GM13976 (cell line): Measurements from ENCODE around the gene LYPD1.

ENCODE experiments used
- DNase-seq: peaks from one replicate; pipeline ENCODE4 v3.0.0; 2012; ENCODE audit warnings: low spot score
- CTCF ChIP-seq: IDR thresholded peaks from 2 replicates; pipeline ENCODE4 v1.5.1; 2012; ENCODE audit warnings: borderline replicate concordance, mild to moderate bottlenecking; ENCODE audit not compliant: insufficient read depth; ENCODE audit errors: extremely low read depth, missing control alignments, control extremely low read depth
- in situ Hi-C: fragments of 300-500 bp; cut with MboI; formaldehyde crosslinking; loops from one replicate; pipeline ENCODE4 v1.12.0; 2022; ENCODE audit warnings: low sequenced_read_pairs, mixed read lengths, inconsistent platforms; ENCODE audit not compliant: unreplicated experiment

LYPD1 gene

GRCh38 chr2:132598536-132598935 is 71.5 kb downstream of the LYPD1 start:
- in situ Hi-C loops: no loop called here
- no peak for DNase-seq
- no peak for TF ChIP-seq CTCF

- no peak for DNase-seq
- no peak for TF ChIP-seq CTCF
- in situ Hi-C loops: no loop called here
Observed at GRCh38 chr2:132597831-132598230, 72.2 kb downstream of the LYPD1 start.

GRCh38 chr2:132597166-132597565 is 72.8 kb downstream of the LYPD1 start:
- no peak for TF ChIP-seq CTCF
- no peak for DNase-seq
- in situ Hi-C loops: no loop called here

GRCh38 chr2:132595693-132596092 is 74.3 kb downstream of the LYPD1 start:
- in situ Hi-C loops: no loop called here
- no peak for DNase-seq
- no peak for TF ChIP-seq CTCF

GRCh38 chr2:132595186-132595585 is 74.8 kb downstream of the LYPD1 start:
- in situ Hi-C loops: no loop called here
- no peak for TF ChIP-seq CTCF
- no peak for DNase-seq
